Bronchus fibroblast of lung (primary cell): ENCODE measurements around the gene ORMDL1. TPM values are rescaled to one million over a fixed set of nuclear protein-coding genes. Genes with fewer than 3 reads are reported as not detected.

Experiments
- total RNA-seq: library from RNA; depleted of rRNA; stranded (reverse); fragments of >200 nt; gene quantifications from 2 replicates; pipeline ENCODE4 v1.2.3, GENCODE V29; 2015

Gene ORMDL1
- total RNA-seq, result 36.3 and 40.9 TPM in 2 replicates

GRCh38 chr2:189783927-189784867 lies at the start of gene ORMDL1, which contains the start of gene PMS1:
ORMDL1 (minus strand) TSS chr2:189784339; CDS start chr2:189782595, 1,744 bp downstream.
PMS1 (plus strand) TSS chr2:189784450; CDS start chr2:189791810, 7,360 bp downstream.

GRCh38 chr2:189762551-189763298 lies 21.4 kb downstream of the ORMDL1 start, which contains the start of gene OSGEPL1:
OSGEPL1 (minus strand) TSS chr2:189762792; CDS start chr2:189761640, 1,152 bp downstream.

Other genes with a start within 250 kb of the ORMDL1 start
- gene SLC40A1, start 203.6 kb downstream of the ORMDL1 start, total RNA-seq, result 1.7 and 2.1 TPM in 2 replicates
- gene ASNSD1, start 122.9 kb downstream of the ORMDL1 start, total RNA-seq, result 31.4 and 40.9 TPM in 2 replicates
- 0.67 and 1.3 TPM in 2 replicates for gene ANKAR, start 109.7 kb downstream of the ORMDL1 start, total RNA-seq
- gene OSGEPL1, start 21.5 kb downstream of the ORMDL1 start, total RNA-seq, result 10.0 and 12.4 TPM in 2 replicates
- 11.6 and 16.0 TPM in 2 replicates for gene PMS1, start 111 bp upstream of the ORMDL1 start, total RNA-seq